ENCODE results near the gene ATP9A. TPM values are rescaled to one million over a fixed set of nuclear protein-coding genes. Genes with fewer than 3 reads are reported as not detected.

Gene ATP9A
- polyA plus RNA-seq, 1 donor (not counting 4 experiments of a cell fraction or from before 2014, with no cell fraction given): 5.8 TPM

- H3K9me1 ChIP-seq (ENCODE audit: control insufficient read depth, extremely low read depth, insufficient read depth, low read length): no peaks in the 10 kb centered on the region
- H2AFZ ChIP-seq (ENCODE audit: control insufficient read depth, low read length): no peak overlapping the region
- dilution Hi-C loops (cut with MboI; ENCODE audit: extremely low pct_ligation_motif_present, low sequenced_read_pairs): no loop called here
- H4K20me1 ChIP-seq (ENCODE audit: control insufficient read depth, extremely low read depth, insufficient read depth, low read length): no peaks in the 10 kb centered on the region
- TF ChIP-seq EZH2 (IDR thresholded peaks at IDR 0.05; ENCODE audit: low read length) (no peak), CTCF (optimal IDR thresholded peaks at IDR 0.05 in 1 of 3, IDR thresholded peaks at IDR 0.05 in 1 of 3, conservative IDR thresholded peaks at IDR 0.05 in 1 of 3; ENCODE audit: extremely low read depth in 1 of 3, insufficient read depth in 2 of 3, low read length in 3 of 3) (no peak)
- H3K27me3 ChIP-seq (ENCODE audit: control insufficient read depth, extremely low read depth, insufficient read depth, low read length): peaks cover 66% of the 10 kb centered on the region
- peak overlapping the region in 2 of 3 experiments; percentile 54 to 58 for H3K4me3 ChIP-seq (ENCODE audit: control insufficient read depth in 2 of 3, extremely low read depth in 1 of 3, insufficient read depth in 2 of 3, low read depth in 1 of 3, low read length in 3 of 3)
- no peak overlapping the region for H3K27ac ChIP-seq (ENCODE audit: control insufficient read depth, insufficient read depth, low read length)
- H3K9me3 ChIP-seq (ENCODE audit: control insufficient read depth, low read depth, low read length): no peaks in the 10 kb centered on the region
- H3K36me3 ChIP-seq (ENCODE audit: control insufficient read depth in 2 of 2, extremely low read depth in 1 of 2, insufficient read depth in 2 of 2, low read length in 2 of 2): no peaks in the 10 kb centered on the region
- H3K79me2 ChIP-seq (ENCODE audit: control insufficient read depth, insufficient read depth, low read length): no peaks in the 10 kb centered on the region
- peak overlapping the region; percentile 11 for H3K9ac ChIP-seq (ENCODE audit: control insufficient read depth, extremely low read depth, insufficient read depth, low read length)
- DNase-seq (ENCODE audit: low read depth, low spot score): no peak
- H3K4me1 ChIP-seq (ENCODE audit: control insufficient read depth, extremely low read depth, insufficient read depth, low read length): peaks cover 25% of the 10 kb centered on the region
- FAIRE-seq: no peak
- peak overlapping the region; percentile 77 for H3K4me2 ChIP-seq (ENCODE audit: control insufficient read depth, extremely low read depth, insufficient read depth, low read depth, low read length)
Observed at GRCh38 chr20:51563174-51563485, 205.1 kb downstream of the ATP9A start.

GRCh38 chr20:51562332-51563173 lies 205.6 kb downstream of the ATP9A start:
- no peak for DNase-seq (ENCODE audit: low read depth, low spot score)
- dilution Hi-C loops (cut with MboI; ENCODE audit: extremely low pct_ligation_motif_present, low sequenced_read_pairs): no loop called here
- H3K27ac ChIP-seq (ENCODE audit: control insufficient read depth, insufficient read depth, low read length): no peak overlapping the region
- H2AFZ ChIP-seq (ENCODE audit: control insufficient read depth, low read length): peak overlapping the region; percentile 73
- H3K9me1 ChIP-seq (ENCODE audit: control insufficient read depth, extremely low read depth, insufficient read depth, low read length): no peaks in the 10 kb centered on the region
- no peaks in the 10 kb centered on the region for H3K79me2 ChIP-seq (ENCODE audit: control insufficient read depth, insufficient read depth, low read length)
- H3K27me3 ChIP-seq (ENCODE audit: control insufficient read depth, extremely low read depth, insufficient read depth, low read length): peaks cover 66% of the 10 kb centered on the region
- H3K9ac ChIP-seq (ENCODE audit: control insufficient read depth, extremely low read depth, insufficient read depth, low read length): peak overlapping the region; percentile 40
- TF ChIP-seq CTCF (optimal IDR thresholded peaks at IDR 0.05 in 1 of 3, IDR thresholded peaks at IDR 0.05 in 1 of 3, conservative IDR thresholded peaks at IDR 0.05 in 1 of 3; ENCODE audit: extremely low read depth in 1 of 3, insufficient read depth in 2 of 3, low read length in 3 of 3): no peak
- peak; percentile 56 for TF ChIP-seq EZH2 (IDR thresholded peaks at IDR 0.05; ENCODE audit: low read length)
- H4K20me1 ChIP-seq (ENCODE audit: control insufficient read depth, extremely low read depth, insufficient read depth, low read length): no peaks in the 10 kb centered on the region
- H3K4me1 ChIP-seq (ENCODE audit: control insufficient read depth, extremely low read depth, insufficient read depth, low read length): peaks cover 25% of the 10 kb centered on the region
- no peaks in the 10 kb centered on the region for H3K9me3 ChIP-seq (ENCODE audit: control insufficient read depth, low read depth, low read length)
- H3K4me3 ChIP-seq (ENCODE audit: control insufficient read depth in 2 of 3, extremely low read depth in 1 of 3, insufficient read depth in 2 of 3, low read depth in 1 of 3, low read length in 3 of 3): peak overlapping the region; percentile 15 to 58 (median 54)
- H3K36me3 ChIP-seq (ENCODE audit: control insufficient read depth in 2 of 2, extremely low read depth in 1 of 2, insufficient read depth in 2 of 2, low read length in 2 of 2): no peaks in the 10 kb centered on the region
- H3K4me2 ChIP-seq (ENCODE audit: control insufficient read depth, extremely low read depth, insufficient read depth, low read depth, low read length): peak overlapping the region; percentile 77
- FAIRE-seq: no peak
